SIG-M5 treated with dmso at 0.1 percent for 504 hours (cell line): Measurements from ENCODE around the gene CTIF.
"Not testable (repeated sequence)": the region's sequence is repeated elsewhere in the genome, so short reads cannot be mapped to it uniquely, and the experiment has no call there.

Source experiments
- DNase-seq: peaks from one replicate; lab custom pipeline; 2025; ENCODE audit not compliant: unreplicated experiment; lab: John Stamatoyannopoulos, UW

CTIF gene

GRCh38 chr18:48700446-48700845 lies 161.6 kb downstream of the CTIF start:
- no peak for DNase-seq

DNA sequence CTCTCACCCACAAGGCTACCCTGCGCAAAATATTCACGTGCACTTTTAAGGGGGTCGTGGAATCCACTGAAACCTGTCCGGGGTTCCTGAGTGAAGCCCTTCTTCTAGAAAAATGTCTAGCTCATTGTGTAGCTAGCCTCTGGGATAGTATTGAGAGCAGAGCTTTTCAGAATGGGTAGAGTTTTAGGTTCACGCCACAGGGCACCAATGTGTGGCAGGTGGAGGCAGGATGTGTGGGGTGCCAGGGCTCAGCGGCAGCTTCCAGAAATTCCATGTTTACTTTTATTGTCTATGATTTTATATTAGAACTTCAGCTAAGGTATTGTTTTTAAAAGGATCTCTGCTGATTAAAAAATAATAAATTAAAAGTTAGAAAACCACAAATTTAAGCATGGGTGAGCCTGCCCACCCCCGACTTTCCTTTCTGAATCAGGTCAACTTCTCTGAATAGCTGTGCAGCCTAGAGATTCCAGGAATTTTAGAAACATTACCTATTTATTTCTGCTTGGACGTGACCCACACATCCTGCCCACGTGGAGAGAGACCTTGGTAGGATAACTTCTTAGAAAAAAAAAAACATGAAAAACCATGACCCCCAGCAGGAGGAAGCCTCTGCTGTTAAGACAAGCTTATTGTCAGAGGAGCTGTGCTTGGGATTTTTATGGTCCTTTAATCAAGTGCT lies 163.7 kb downstream of the CTIF start:
- no peak for DNase-seq

DNA sequence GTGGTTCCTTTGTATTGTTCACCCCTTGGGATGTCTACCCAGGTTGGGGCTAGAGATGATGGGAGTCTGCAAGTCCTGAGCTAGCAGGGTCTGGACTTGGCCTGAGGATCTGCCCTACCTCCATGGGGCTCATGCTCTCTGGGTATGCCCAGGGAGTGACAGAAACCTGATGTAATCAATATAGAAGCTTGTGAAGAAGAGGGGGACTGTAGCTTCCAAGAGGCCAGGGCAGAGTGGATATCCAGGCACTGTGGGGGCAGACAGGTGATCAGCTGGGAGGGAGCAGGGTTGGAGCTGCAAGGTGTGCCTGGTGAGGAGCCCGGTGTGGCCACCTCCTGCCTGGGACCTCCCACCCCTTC lies 164.2 kb downstream of the CTIF start:
- no peak for DNase-seq

DNA sequence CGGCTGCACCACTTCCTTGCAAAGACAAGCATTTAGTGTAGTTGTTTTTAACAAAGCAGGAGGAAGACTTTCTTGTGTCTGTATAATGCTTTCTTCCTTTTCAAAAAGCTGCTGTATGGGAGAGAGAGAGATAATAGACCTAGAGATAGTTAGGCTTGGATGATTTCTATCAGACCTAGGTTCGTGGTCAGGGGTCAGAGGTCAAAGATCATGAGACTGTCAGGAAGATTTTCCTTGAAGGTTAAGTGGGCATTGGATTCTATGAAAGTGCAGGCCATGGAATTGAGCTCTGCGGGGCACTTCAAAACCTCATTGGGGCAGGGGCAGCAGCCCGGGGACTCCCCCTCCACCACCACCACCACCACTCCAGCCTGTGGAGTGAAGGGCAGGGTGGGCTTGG lies 164.6 kb downstream of the CTIF start:
- no peak for DNase-seq

DNA sequence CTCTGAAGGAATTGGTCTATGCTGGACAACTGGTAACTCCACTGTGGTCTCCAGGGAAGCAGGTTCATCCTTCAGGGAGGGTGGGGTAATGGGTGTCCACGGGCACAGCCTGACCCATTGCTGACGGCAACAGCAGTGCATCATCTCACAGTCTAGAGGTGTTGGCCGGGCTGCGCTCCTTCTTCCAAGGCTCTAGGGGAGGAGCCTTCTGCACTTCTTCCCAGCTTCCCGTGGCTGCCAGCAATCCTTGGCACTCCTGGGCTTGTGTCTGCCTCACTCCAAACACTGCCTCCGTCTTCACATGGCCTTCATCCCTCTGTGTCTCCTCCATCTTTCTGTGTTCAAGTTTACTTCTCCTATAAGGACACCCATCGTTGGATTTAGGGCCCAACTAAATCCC lies 166.2 kb downstream of the CTIF start:
- DNase-seq, result no peak

DNA sequence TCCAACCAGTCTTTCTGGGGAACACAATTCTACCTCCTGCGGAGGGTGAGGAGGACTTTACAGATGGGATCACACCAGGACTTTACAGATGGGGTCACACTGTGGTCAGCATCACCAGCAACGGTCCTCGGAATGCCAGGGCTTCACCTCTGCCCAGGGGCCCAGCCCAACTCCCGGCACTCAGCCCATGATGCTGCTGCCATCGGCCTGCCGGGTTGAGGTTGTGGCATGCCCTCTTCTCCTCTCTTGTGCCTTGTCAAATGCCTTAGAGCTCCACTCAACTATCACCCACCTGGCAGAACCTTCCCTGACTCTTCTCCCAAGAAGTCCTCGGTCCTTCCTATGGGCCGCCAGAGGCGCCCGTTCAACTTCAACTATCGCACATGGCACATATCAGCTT lies 166.7 kb downstream of the CTIF start:
- no peak for DNase-seq

- DNase-seq, result no peak
Measured at GRCh38 chr18:48706731-48707130, 167.9 kb downstream of the CTIF start.

DNA sequence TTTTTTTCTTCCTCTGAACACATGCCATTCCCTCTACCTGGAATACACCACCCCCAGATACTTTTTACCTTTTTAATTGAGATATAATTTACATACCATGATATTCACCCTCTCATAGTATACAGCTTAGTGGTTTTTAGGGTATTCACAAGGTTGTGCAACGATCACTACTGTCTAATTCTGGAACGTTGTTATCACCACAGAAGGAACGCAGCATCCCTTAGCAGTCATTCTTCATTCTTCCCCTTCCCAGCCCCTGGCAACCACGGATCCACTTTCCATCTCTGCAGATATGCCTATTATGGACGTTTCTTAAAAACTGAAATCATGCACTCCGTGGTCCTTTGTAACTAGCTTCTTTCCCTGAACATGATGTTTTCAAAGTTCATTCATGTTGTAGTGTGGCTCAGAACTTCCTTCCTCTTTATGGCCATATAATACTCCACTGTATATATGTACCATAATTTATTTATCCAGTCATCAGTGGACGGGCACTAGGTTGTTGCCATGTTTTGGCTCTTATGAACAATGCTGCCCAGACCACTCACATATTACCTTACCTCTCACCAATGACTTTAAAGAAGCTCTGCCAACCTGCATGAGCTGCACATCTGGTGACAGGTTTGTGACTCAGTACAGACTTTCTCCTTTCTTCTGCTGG lies 168.9 kb downstream of the CTIF start:
- DNase-seq, result no peak

DNA sequence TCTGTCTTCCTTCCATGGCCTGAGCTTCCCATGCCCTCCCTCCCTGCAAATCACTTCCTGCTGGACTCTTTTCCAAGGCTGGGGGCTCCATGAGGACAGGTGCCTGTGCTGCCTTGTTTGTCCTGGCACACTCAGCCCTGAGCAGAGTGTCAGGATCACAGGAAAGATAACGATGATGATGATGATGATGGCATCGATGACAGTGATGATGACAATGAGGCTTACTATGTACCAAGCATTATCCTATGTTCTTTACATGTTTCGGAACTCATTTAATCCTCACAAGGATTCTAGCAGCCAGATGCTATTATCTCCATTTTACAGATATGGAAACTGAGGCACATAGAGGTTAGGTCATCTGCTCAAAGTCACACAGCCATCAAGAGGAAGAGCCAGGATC lies 170.0 kb downstream of the CTIF start:
- no peak for DNase-seq

DNA sequence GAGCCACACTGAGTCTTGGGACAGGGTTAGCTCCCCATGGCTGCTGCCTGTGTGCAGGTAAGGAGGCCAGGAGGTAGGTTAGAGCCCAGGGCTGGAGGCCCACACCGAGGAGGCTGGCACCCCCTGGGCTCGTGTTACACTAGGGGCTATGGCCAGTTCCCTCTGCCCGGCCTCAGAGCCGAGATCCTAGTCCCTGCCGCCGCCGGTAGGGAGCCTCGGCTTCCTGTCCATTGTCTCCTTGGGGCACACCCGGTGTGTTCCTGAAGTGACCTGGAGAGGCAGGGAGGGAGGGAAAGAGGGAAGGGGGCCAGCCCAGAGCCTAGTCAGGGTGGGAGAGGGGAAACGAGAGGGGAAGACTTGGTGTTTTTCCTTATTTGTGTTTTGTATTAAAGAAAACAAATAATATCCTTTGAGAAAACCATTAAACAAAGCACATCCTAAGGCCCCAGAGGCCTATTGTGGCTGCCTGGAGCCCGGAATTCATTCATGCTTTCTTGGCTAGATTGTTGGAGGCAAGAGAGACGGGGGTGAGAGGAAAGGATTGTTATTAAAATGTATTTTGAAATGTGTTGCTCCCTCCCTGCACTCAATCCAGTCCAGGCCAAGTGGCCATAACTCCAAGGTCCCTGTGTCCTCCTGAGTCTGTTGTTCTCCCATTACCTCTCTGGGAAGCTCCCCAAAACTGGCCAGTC lies 170.7 kb downstream of the CTIF start:
- no peak for DNase-seq

- peak; percentile 20 for DNase-seq
Measured at GRCh38 chr18:48711651-48712486, 173.0 kb downstream of the CTIF start.

- no peak for DNase-seq
Measured at GRCh38 chr18:48713309-48713708, 174.5 kb downstream of the CTIF start.

DNA sequence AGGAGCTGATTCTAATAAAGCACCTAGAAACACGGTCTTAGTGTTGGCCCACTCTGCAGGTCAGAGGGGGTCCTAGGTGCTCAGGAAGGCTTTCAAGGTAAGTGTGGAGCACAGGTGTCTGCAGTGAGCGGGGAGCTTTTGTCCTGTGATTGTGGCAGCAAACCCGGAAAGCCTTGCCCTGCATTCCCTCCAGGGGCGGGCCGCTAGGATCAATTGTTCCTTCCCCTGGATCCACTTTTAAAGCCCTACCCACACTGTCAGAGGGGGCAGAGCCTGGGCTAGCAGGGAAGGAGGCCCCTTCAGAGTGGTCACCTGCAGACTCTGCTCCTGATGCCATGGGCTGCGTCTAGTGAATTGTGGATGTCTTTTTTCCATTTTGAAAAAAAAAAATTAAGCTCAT lies 176.0 kb downstream of the CTIF start:
- DNase-seq, result no peak

DNA sequence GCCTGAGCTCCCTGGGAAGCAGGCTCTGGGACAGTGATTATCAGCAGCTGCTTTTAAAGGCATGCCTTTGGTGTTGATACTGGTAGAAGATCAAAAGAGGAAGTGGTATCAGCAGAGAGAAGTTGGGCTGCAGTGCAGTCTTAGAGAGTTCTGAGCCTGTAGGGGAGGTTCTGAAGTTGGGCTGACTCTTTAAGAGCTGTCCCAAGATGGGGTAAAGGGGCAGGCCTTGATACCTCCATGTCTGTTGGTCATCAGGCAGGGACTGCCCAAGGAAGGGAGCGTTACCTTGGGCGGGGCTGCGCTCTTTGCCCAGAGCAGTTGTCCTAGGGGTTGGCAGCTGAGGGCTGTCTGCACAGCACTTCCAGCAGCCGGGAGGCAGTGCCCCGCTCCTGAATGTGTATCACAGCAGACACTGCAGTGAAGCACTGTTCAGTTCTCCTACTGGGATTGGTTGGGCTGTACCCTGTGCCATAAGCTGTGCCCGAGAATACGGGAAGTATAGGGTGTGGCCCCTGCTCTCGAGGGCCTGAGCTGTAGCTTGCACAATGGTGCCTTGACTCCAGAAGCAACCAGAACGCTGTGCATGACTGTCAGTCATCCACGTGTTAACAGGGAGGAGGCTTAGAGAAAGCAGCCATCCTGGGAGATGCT lies 177.0 kb downstream of the CTIF start:
- DNase-seq, result peak; percentile 93

- DNase-seq, result not testable (repeated sequence)
Measured at GRCh38 chr18:48717227-48717626, 178.4 kb downstream of the CTIF start.

GRCh38 chr18:48718251-48718959 lies 179.6 kb downstream of the CTIF start:
- DNase-seq, result no peak

- DNase-seq, result no peak
Measured at GRCh38 chr18:48719388-48719787, 180.6 kb downstream of the CTIF start.

DNA sequence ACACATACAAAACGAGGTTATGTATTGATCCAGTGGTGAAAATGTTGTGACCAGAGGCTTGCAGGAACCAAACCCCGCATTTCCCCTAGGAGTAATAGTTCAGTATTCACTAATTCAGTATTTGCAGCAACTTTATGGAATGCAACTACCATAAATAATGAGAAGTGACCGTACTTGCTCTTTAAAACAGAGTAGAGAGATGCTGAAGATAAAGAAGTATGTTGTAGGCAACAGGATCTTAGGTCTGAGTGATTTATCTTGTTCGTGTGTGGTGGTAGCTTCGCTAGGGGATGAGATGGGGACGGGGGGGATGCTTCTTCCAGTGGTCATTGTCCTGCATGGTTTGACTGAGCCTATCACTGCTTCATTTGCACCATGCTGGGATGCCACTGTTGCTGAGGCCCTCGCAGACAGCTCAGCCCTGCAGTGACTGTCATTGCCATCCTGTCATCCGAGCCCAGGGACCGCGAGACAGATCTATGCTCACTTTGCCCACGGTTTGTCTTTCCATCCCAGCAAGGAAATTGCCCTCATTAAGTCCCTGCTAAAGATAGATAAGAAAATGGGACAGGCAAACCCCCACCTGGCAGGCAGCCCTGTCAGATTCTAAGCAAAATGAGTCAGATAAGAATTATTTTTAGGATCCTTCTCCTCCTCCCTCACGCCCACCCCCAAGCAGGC lies 181.3 kb downstream of the CTIF start:
- no peak for DNase-seq

DNA sequence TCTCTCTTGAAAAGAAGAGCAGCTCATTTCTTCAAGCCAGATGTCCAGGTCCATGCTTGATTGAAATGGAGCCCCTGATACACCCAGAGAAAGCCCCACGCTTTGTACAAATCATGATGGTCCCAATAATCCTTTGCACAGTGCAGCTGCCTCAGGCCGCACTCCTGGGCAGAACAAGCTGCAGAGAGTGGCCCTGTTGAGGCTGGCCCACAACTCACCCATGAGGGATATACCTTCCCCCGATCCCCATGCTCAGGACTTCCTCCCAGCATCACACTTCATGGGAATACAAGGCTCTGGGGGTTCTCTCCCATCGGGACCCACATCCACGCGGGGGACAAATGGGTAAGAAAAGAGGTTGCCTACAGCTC lies 181.8 kb downstream of the CTIF start:
- no peak for DNase-seq

DNA sequence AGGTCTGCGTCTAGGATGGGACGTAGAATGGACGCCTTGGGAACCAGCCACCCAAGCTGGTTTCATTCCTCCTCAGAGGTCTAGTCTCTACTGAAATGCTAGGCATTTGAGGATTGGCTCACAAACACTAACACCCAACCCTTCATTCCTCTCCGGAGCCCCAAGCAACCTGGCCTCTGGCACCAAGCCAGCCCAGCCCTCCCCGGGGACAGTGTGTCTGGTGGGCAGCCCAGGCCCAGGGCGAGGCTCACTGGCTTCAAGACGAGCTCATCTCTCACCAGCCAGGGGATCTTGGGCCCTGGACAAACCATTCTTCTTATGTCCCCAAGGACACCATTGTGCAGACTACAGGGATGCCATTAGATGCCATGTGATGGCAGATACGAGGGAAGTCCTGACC lies 182.5 kb downstream of the CTIF start:
- DNase-seq, result no peak
